ENCODE results near the gene RGMB.
"Not testable (repeated sequence)": the region's sequence is repeated elsewhere in the genome, so short reads cannot be mapped to it uniquely, and the experiment has no call there.

RGMB gene

GRCh38 chr5:98773464-98774191 lies at the start of gene RGMB:
Gene RGMB (plus strand): TSS chr5:98773663. CDS start chr5:98774071, 408 bp downstream.
- DNase-seq: peak; percentile 89

DNA sequence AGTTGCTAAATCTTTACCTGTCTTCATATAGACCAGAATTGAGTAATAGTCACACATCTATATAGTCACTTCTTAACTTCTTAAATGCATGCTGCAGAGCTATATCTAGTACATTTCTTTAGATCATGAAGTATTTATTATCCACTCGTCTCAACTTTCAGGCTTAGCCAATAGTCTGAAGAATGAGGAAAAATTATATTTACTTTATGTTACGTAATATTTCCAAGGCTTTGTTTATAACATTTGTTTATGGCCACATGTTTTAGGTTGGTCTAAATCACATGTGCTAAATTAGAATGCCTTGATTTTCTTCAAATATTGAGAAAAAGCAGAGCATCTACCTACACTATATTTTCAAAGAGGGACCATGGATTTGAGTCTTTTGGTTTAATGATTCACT lies 47.2 kb upstream of the RGMB start:
- no peak for DNase-seq

DNA sequence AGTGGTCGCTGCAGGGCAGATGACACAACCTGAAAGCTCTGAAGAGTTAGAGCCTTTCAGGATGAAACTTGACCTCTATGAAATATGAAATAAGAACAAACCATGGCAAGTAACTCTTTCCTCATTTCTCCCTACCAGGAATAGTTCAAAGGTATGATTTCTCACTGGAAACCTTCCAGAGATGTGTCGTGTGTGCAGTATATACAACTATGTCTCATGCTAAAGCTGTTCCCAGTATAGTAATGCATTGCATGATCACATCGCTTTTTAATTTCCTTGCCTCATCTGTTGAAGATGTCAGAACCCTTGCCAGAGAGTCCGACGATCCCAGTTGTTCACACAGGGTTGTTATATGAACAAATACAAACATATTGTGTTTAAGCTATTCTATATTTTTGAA lies 45.8 kb upstream of the RGMB start:
- DNase-seq: no peak

GRCh38 chr5:98734646-98735045 lies 38.8 kb upstream of the RGMB start:
- DNase-seq: no peak

GRCh38 chr5:98735806-98736507 lies 37.5 kb upstream of the RGMB start:
- no peak for DNase-seq

DNA sequence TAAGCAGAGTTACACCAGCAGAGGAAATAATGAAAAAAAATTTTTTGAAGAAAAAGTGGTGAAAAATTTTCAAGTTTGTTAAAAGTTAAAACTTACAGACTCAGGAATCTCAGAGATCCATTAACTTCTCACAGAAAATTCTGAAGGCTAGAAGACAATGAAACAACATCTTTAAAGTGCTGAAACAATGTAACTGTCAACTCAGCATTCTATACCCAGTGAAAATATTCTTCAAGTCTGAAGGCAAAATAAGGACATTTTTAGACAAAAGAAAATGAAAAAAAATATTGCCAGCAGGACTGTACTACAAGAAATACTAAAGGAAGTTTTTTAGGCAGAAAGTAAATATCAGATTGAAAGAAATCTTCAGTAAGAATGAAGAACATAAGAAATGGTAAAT lies 36.7 kb upstream of the RGMB start:
- no peak for DNase-seq

DNA sequence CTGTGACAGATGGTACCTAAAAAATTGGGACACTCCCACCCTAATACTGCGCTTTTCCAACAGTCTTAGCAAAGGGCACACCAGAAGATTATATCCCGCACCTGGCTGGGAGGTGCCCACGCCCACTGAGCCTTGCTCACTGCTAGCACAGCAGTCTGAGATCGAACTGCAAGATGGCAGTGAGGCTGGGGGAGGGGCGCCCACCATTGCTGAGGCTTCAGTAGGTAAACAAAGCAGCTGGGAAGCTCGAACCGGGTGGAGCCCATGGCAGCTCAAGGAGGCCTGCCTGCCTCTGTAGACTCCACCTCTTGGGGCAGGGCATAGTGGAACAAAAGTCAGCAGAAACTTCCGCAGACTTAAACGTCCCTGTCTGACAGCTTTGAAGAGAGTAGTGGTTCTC lies 36.0 kb upstream of the RGMB start:
- DNase-seq: not testable (repeated sequence)

- not testable (repeated sequence) for DNase-seq
Measured at GRCh38 chr5:98738481-98739149, 34.8 kb upstream of the RGMB start.

GRCh38 chr5:98741926-98742325 lies 31.5 kb upstream of the RGMB start:
- DNase-seq: no peak

DNA sequence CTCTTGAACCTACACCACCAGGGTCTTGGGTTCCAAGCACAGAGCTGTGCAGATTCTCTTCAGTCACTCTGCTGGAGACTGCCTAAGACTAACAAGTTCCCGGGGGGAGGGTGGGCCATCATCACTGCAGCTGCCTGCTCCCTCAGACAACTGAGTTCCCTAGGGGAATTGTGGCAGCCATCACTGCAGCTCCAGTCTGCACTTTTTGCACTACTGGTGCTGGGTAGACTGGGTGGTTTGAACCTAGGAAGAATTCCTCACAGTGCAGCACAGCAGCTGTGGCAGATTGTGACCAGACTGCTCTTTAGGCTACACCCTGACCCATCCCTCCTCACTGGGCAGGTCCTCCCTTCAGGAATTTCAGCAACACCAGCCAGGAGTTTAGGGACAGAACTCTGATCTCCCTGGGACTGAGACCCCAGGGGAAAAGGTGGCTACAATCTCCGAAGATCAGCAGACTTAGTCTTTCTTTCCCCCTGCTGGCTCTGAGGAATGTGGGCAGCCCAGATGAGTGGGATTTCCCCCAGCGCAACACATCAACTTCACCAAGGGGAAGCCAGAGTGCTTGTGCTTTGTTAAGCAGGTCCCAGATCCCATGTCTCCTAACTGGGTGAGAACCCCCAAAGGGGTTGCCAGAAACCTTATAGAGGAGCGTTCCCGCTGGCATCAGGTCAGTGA lies 30.9 kb upstream of the RGMB start:
- no peak for DNase-seq

DNA sequence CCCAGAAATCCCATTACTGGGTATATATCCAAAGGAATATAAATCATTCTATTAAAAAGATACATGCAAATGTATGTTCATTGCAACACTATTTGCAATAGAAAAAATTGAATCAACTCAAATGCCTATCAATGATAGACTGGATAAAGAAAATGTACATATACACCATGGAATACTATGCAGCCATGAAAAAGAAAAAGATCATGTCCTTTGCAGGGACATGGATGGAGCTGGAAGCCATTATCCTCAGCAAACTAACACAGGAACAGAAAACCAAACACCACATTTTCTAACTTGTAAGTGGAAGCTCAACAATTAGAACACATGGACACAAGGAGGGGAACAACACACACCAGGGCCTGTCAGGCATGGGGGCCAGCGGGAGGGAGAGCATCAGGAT lies 25.2 kb upstream of the RGMB start:
- DNase-seq: not testable (repeated sequence)

DNA sequence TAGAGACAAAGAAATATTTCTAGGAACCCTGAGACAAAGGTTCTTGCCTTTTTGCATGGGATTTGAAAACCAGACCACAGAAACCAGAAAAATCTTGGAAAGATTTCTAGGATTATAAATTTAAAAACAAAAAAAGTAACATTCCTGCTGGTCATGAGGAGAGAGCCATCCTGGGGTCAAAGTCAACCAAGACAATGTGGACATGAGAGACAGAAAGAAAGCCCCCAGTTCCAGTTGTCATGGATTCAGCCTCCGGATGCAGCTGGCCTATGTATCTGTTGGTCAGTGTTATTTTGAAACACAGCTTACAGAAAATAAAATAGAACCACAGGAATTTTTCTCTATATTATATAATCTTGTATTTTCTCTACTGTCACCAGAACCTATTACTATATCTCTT lies 24.4 kb upstream of the RGMB start:
- DNase-seq: no peak

DNA sequence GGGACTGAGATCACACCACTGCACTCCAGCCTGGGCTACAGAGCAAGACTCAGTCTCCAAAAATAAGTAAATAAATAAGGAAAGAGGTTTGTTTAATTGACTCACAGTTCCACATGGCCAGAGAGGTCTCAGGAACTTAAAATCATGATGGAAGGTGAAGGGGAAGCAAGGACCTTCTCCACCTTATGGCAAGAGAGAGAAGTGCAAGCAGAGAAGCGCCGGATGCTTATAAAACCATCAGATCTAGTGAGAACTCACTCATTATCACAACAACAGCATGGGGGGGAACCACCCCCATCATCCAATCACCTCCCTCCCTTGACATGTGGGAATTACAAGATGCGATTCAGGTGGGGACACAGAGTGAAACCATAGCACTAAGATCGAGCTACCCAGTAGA lies 22.8 kb upstream of the RGMB start:
- DNase-seq: no peak

GRCh38 chr5:98752331-98752730 lies 21.1 kb upstream of the RGMB start:
- not testable (repeated sequence) for DNase-seq

DNA sequence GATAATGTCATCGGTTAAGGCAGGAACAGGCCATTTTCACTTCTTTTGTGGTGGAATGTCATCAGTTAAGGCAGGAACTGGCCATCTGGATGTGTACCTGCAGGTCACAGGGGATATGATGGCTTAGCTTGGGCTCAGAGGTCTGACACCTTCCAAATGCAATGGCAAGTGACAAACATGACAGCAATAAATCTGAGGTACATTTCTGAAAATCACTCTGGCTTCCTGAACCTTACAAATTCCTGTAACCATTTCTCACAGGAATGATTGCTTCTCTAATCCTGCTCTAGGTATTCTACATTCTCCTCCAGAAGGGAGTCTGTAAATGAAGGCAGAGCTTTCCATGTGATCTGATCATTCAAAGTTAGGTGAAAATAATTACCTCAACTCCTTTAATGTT lies 20.7 kb upstream of the RGMB start:
- not testable (repeated sequence) for DNase-seq

DNA sequence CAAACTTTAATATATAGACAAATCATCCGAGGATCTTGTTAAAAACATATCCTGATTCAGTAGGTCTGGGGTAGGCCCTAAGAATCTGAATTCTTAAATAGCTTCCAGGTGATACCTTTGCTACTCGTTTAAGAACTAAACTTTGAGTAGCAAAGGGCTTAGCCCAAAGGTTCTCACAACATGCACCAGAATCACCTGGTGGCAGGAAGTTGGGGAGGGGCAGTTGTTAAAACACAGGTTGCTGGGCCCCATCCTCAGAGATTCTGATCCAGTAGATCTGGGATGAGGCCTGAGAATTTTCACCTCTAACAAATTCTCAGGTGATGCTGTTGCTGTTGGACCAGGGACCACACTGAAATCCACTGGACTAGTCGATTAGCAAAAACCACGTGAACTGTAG lies 20.0 kb upstream of the RGMB start:
- DNase-seq: no peak

GRCh38 chr5:98755406-98755805 lies 18.1 kb upstream of the RGMB start:
- DNase-seq: no peak

DNA sequence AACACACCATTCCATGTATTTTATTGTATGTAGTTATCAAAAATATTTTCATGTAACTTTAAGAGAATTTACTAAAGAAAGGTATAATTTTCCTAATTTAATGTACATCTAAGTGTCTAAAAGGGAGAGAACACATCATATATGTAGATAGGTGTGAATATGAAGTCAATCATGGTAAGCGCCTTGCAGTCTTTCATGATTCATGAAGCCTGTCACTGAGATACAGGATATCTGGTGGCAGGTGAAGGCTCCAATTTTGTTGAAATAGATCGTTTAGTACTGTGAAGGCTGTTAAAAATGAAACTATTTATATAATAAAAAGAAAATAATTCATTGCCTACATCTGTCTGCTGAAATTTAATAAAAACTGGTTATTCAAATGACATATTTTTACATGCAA lies 15.5 kb upstream of the RGMB start:
- no peak for DNase-seq

- no peak for DNase-seq
Measured at GRCh38 chr5:98763001-98763630, 10.3 kb upstream of the RGMB start.

DNA sequence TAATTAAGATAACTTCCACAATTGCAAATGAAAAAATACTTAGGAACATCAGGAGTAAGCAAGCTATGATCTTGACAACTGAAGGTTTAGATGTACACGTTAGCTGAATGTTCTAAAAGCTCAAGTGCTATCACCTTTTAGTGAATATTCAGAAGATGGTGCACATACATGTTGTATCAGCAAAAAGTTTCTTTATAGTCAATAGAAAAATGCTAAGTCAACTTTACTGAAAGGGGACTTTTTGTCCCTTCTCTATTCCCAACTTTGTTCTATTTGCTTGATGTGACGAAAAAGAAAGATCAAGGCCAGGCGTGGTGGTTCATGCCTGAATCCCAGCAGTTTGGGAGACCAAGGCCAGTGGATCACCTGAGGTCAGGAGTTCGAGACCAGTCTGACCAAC lies 7.6 kb upstream of the RGMB start:
- DNase-seq: no peak

- DNase-seq: no peak
Measured at GRCh38 chr5:98767581-98767980, 5.9 kb upstream of the RGMB start.

GRCh38 chr5:98768160-98768959 lies 5.1 kb upstream of the RGMB start:
- no peak for DNase-seq

DNA sequence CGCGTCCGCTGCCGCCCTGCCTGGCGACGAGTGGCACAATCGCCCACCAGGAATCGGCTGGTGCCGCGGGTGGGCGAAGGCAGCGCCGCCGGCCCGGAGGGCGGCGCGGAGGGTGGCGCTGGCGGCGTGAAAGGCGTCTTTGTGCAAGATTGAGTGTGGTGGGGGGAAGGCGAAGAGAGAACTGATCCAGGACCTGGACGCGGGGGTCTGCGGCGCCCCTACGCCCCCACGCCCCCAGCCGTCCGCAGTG lies 4.6 kb upstream of the RGMB start:
- no peak for DNase-seq

Data from NCI-H526 treated with DMSO at 0.1 percent for 48 hours (cell line).